ENCODE data around the gene ZNF771. TPM values are rescaled to one million over a fixed set of nuclear protein-coding genes. Genes with fewer than 3 reads are reported as not detected.
"Not testable (repeated sequence)": the region's sequence is repeated elsewhere in the genome, so short reads cannot be mapped to it uniquely, and the experiment has no call there.

ZNF771 gene
- polyA plus RNA-seq, 4 donors, result 2.5 to 5.3 (median 3.6) TPM

GRCh38 chr16:30456302-30456701 is 48.9 kb downstream of the ZNF771 start:
- Histone ChIP-seq H3K9me3 (ENCODE audit: control insufficient read depth in 2 of 2, insufficient read depth in 1 of 2, low read depth in 1 of 2, low read length in 1 of 2) (no peaks in the 10 kb centered on the region), H3K36me3 (ENCODE audit: control insufficient read depth in 3 of 3, insufficient read depth in 2 of 3, low read depth in 1 of 3, low read length in 3 of 3) (no peaks in the 10 kb centered on the region), H3K27me3 (ENCODE audit: control insufficient read depth in 3 of 3, insufficient read depth in 3 of 3, low read length in 3 of 3) (no peaks in the 10 kb centered on the region), H3K4me1 (ENCODE audit: control insufficient read depth in 3 of 3, insufficient read depth in 2 of 3, low read depth in 1 of 3, low read length in 2 of 3) (peaks cover 2 to 35% (median 3%) of the 10 kb centered on the region in 3 donors), H3K27ac (ENCODE audit: low read depth in 1 of 3, low read length in 2 of 3) (no peak overlapping the region), H3K4me3 (ENCODE audit: low read depth in 1 of 3, low read length in 3 of 3) (no peak overlapping the region)
- DNase-seq, result no peak
- 71 to 100% (median 84%) methylated on average over 1 of the region's 1 CpG for WGBS, 3 donors
- FAIRE-seq, result no peak

- no peaks in the 10 kb centered on the region for H3K9me3 ChIP-seq (ENCODE audit: control insufficient read depth in 2 of 2, insufficient read depth in 1 of 2, low read depth in 1 of 2, low read length in 1 of 2)
- no peaks in the 10 kb centered on the region for H3K36me3 ChIP-seq (ENCODE audit: control insufficient read depth in 3 of 3, insufficient read depth in 2 of 3, low read depth in 1 of 3, low read length in 3 of 3)
- 79 to 93% (median 81%) methylated on average over 1 of the region's 1 CpG for WGBS, 3 donors
- H3K4me1 ChIP-seq (ENCODE audit: control insufficient read depth in 3 of 3, insufficient read depth in 2 of 3, low read depth in 1 of 3, low read length in 2 of 3), result peaks cover 2 to 34% (median 3%) of the 10 kb centered on the region in 3 donors
- no peak overlapping the region for H3K4me3 ChIP-seq (ENCODE audit: low read depth in 1 of 3, low read length in 3 of 3)
- FAIRE-seq (no peak), DNase-seq (peak in 1 of 2 donors; percentile 49)
- no peaks in the 10 kb centered on the region for H3K27me3 ChIP-seq (ENCODE audit: control insufficient read depth in 3 of 3, insufficient read depth in 3 of 3, low read length in 3 of 3)
- no peak overlapping the region for H3K27ac ChIP-seq (ENCODE audit: low read depth in 1 of 3, low read length in 2 of 3)
These were observed 49.9 kb downstream of the ZNF771 start for GRCh38 chr16:30457256-30457655.

GRCh38 chr16:30457743-30458560 is 50.5 kb downstream of the ZNF771 start:
- DNase-seq (no peak), FAIRE-seq (no peak)
- 86 to 89% (median 88%) methylated on average over 16 of the region's 16 CpGs for WGBS, 3 donors
- H3K4me1 ChIP-seq (ENCODE audit: control insufficient read depth in 3 of 3, insufficient read depth in 2 of 3, low read depth in 1 of 3, low read length in 2 of 3), result peaks cover 2 to 29% (median 3%) of the 10 kb centered on the region in 3 donors
- H3K27ac ChIP-seq (ENCODE audit: low read depth in 1 of 3, low read length in 2 of 3), result no peak overlapping the region
- H3K27me3 ChIP-seq (ENCODE audit: control insufficient read depth in 3 of 3, insufficient read depth in 3 of 3, low read length in 3 of 3), result no peaks in the 10 kb centered on the region
- no peak overlapping the region for H3K4me3 ChIP-seq (ENCODE audit: low read depth in 1 of 3, low read length in 3 of 3)
- H3K9me3 ChIP-seq (ENCODE audit: control insufficient read depth in 2 of 2, insufficient read depth in 1 of 2, low read depth in 1 of 2, low read length in 1 of 2), result no peaks in the 10 kb centered on the region
- no peaks in the 10 kb centered on the region for H3K36me3 ChIP-seq (ENCODE audit: control insufficient read depth in 3 of 3, insufficient read depth in 2 of 3, low read depth in 1 of 3, low read length in 3 of 3)

GRCh38 chr16:30458561-30459394 is 51.4 kb downstream of the ZNF771 start:
- Histone ChIP-seq H3K9me3 (ENCODE audit: control insufficient read depth in 2 of 2, insufficient read depth in 1 of 2, low read depth in 1 of 2, low read length in 1 of 2) (no peaks in the 10 kb centered on the region), H3K4me1 (ENCODE audit: control insufficient read depth in 3 of 3, insufficient read depth in 2 of 3, low read depth in 1 of 3, low read length in 2 of 3) (peaks cover 2 to 22% (median 3%) of the 10 kb centered on the region in 3 donors), H3K36me3 (ENCODE audit: control insufficient read depth in 3 of 3, insufficient read depth in 2 of 3, low read depth in 1 of 3, low read length in 3 of 3) (no peaks in the 10 kb centered on the region), H3K27me3 (ENCODE audit: control insufficient read depth in 3 of 3, insufficient read depth in 3 of 3, low read length in 3 of 3) (no peaks in the 10 kb centered on the region), H3K27ac (ENCODE audit: low read depth in 1 of 3, low read length in 2 of 3) (peak overlapping the region in 2 of 3 donors; percentile 24 to 59), H3K4me3 (ENCODE audit: low read depth in 1 of 3, low read length in 3 of 3) (no peak overlapping the region)
- DNase-seq (peak; percentile 51 to 72), FAIRE-seq (no peak)
- WGBS, 3 donors, result 46 to 57% (median 54%) methylated on average over 20 to 22 of the region's 22 CpGs

GRCh38 chr16:30459456-30459855 is 52.0 kb downstream of the ZNF771 start:
- Histone ChIP-seq H3K36me3 (ENCODE audit: control insufficient read depth in 3 of 3, insufficient read depth in 2 of 3, low read depth in 1 of 3, low read length in 3 of 3) (no peaks in the 10 kb centered on the region), H3K27ac (ENCODE audit: low read depth in 1 of 3, low read length in 2 of 3) (peak overlapping the region in 1 of 3 donors; percentile 59), H3K27me3 (ENCODE audit: control insufficient read depth in 3 of 3, insufficient read depth in 3 of 3, low read length in 3 of 3) (no peaks in the 10 kb centered on the region), H3K4me1 (ENCODE audit: control insufficient read depth in 3 of 3, insufficient read depth in 2 of 3, low read depth in 1 of 3, low read length in 2 of 3) (peaks cover 2 to 15% (median 3%) of the 10 kb centered on the region in 3 donors), H3K9me3 (ENCODE audit: control insufficient read depth in 2 of 2, insufficient read depth in 1 of 2, low read depth in 1 of 2, low read length in 1 of 2) (no peaks in the 10 kb centered on the region), H3K4me3 (ENCODE audit: low read depth in 1 of 3, low read length in 3 of 3) (no peak overlapping the region)
- 84 to 94% (median 84%) methylated on average over 11 of the region's 11 CpGs for WGBS, 3 donors
- DNase-seq (no peak), FAIRE-seq (no peak)

GRCh38 chr16:30461426-30461825 is 54.0 kb downstream of the ZNF771 start:
- 90 to 98% (median 91%) methylated on average over 5 of the region's 5 CpGs for WGBS, 3 donors
- H3K4me3 ChIP-seq (ENCODE audit: low read depth in 1 of 3, low read length in 3 of 3); DNase-seq; H3K36me3 ChIP-seq (ENCODE audit: control insufficient read depth in 3 of 3, insufficient read depth in 2 of 3, low read depth in 1 of 3, low read length in 3 of 3); H3K27me3 ChIP-seq (ENCODE audit: control insufficient read depth in 3 of 3, insufficient read depth in 3 of 3, low read length in 3 of 3); H3K9me3 ChIP-seq (ENCODE audit: control insufficient read depth in 2 of 2, insufficient read depth in 1 of 2, low read depth in 1 of 2, low read length in 1 of 2); H3K27ac ChIP-seq (ENCODE audit: low read depth in 1 of 3, low read length in 2 of 3); FAIRE-seq: not testable (repeated sequence)
- H3K4me1 ChIP-seq (ENCODE audit: control insufficient read depth in 3 of 3, insufficient read depth in 2 of 3, low read depth in 1 of 3, low read length in 2 of 3), result peaks cover 2 to 10% (median 3%) of the 10 kb centered on the region in 3 donors

GRCh38 chr16:30464078-30464477 is 56.7 kb downstream of the ZNF771 start:
- FAIRE-seq (no peak), DNase-seq (no peak)
- Histone ChIP-seq H3K36me3 (ENCODE audit: control insufficient read depth in 3 of 3, insufficient read depth in 2 of 3, low read depth in 1 of 3, low read length in 3 of 3) (no peaks in the 10 kb centered on the region), H3K4me1 (ENCODE audit: control insufficient read depth in 3 of 3, insufficient read depth in 2 of 3, low read depth in 1 of 3, low read length in 2 of 3) (peaks cover 0 to 4% (median under 1%) of the 10 kb centered on the region in 3 donors), H3K27ac (ENCODE audit: low read depth in 1 of 3, low read length in 2 of 3) (no peak overlapping the region), H3K27me3 (ENCODE audit: control insufficient read depth in 3 of 3, insufficient read depth in 3 of 3, low read length in 3 of 3) (no peaks in the 10 kb centered on the region), H3K4me3 (ENCODE audit: low read depth in 1 of 3, low read length in 3 of 3) (no peak overlapping the region), H3K9me3 (ENCODE audit: control insufficient read depth in 2 of 2, insufficient read depth in 1 of 2, low read depth in 1 of 2, low read length in 1 of 2) (no peaks in the 10 kb centered on the region)
- 89 to 95% (median 92%) methylated on average over 7 of the region's 7 CpGs for WGBS, 3 donors

Data from small intestine (tissue), 7 donors.